Stimulated activated CD4-positive, alpha-beta T cell treated with anti-CD3 and anti-CD28 coated beads, Interleukin-4, amount 100 ng/mL, for 24 hours (primary cell): Measurements from ENCODE around the gene CDH23.

Source experiments
- DNase-seq: peaks from one replicate; pipeline ENCODE4 v3.0.0-alpha.2; 2020

CDH23 gene

DNA sequence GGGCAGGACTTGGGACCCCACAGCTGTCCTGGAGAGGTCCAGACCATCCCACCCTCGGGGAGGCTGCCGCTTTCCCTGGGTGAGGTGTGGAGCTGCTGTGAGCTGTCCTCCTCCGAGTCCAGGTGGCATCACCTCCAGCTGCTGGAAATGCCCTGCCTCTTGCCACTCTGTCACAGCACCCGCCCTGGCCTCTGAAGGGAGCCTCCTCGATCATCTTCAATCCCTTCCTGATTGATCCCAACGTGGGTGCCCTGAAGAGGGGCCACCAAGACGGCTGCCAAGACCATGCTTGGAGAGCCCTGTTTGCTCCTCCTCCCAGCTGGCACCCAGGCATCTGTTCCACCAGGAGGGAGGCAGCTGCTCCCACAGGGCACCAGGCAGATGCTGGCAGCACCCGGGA lies 318.3 kb downstream of the CDH23 start:
- DNase-seq = no peak

DNA sequence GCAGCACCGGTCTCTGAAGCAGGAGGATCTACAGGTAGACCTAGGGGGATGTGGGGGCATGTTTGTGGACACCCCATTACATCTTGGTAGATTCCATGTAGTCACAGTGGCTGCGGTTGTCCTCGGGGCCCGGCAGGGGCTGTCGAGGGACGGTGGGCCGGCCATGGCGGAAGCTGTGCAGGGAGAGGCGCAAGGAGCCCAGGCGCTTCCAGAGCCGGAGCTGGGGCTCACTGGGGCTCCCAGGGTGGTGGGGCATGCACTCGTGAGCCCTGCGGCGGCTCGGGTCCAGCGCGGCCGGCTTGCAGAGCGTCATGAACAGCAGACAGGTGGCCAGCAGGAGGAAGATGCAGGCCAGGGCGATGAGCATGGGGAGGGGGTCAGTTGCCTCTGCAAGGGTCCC lies 319.1 kb downstream of the CDH23 start:
- DNase-seq = no peak

DNA sequence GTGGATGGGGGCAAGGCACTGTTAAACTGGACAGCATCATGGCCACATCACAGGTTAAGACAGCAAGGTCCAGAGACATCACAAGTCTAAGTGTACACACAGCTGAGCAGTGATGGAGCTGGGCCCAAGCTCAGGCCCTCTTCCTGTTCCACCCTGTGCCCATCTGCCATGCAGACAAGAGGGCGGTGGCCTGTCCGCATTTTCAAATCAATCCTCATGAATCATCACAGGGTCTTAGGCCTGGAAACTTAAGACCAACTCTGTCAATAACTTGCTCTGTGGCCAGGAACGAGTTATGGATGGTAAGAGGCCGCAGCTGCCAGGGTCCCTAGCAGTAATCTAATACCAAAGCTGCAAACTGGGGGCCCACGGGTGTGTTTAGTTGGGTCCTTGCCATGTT lies 319.7 kb downstream of the CDH23 start:
- DNase-seq = no peak

DNA sequence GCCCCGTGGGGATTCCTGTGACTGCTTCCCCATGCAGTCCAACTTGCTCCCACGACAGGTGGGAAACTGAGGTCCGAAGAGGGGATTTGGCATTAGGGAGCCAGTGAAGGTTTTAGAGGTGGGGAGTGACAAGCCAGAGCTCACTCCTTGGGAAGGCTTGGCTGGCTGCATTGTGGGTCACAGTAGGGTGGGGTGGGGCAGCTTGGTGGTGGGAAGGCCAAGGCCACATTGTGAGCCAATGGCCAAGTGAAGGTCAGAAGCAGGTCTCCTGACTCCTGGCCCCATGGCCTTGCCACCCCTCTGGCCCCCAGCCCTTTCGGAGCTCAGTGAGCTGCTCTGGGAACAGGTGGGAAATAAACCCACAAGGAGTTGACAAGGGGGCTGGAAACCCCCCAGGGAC lies 320.3 kb downstream of the CDH23 start:
- DNase-seq = no peak

DNA sequence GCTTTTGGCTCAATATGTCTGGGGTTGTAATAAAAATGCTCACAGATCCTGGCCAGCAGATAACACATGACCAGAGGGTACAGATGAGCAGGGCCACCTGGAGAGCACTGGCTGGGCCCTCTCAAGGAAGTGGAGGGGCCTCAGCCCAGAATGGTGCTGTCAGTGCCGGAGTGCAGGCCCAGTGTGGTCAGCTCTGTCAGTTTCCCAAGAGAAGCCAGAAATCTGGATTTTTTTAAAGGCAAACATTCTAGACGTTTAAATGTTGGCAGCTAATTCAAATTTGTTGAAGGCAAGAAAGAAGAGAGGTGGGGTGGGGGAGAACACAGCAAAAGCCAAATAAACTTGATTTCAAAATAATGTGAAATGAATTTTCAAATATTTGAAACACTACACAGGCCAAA lies 320.8 kb downstream of the CDH23 start:
- no peak for DNase-seq

DNA sequence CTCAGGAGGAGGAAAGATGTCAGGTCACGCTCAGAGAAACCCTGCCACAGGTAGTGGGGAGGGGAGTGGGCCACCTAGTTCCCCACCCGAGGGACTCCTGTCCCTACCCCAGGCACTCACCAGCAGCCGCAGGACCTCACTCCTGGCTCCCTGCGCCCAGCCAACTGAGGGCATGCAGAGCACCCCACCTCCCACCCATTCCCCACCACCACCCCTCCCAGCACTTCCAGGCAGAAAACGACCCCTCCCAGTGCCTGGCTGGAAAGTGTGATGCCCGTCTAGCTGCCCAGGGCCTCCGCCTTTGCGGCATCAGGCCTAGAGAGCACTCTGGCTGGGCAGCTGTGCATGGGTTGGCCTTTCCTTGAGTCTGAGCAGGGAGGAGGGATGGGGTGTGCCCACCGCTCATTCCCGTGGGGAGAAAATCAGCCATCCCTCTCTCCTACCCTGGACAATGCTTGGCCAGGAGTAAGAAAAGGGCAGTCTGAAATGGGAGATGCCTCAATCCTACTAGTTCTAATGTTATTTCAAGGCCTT lies 321.5 kb downstream of the CDH23 start:
- DNase-seq = no peak

DNA sequence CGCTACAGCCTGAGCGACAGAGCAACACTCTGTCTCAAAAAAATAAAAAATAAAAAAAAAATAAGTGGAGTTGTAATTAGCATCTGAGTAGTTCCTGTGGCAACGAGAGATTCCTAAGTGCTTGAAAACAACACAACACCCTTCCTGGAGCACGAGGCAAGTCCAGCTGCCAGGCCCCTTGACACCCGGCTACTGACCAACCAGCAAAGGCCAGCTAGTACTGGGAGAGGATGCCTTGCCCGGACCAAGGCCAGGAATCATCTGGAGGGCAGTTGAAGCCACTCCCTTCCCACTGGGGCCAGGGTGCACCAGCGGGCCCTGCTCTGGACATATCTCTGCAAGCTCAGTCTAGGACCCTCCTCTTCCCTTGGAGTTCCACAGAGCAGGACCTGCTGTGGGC lies 322.3 kb downstream of the CDH23 start:
- no peak for DNase-seq

DNA sequence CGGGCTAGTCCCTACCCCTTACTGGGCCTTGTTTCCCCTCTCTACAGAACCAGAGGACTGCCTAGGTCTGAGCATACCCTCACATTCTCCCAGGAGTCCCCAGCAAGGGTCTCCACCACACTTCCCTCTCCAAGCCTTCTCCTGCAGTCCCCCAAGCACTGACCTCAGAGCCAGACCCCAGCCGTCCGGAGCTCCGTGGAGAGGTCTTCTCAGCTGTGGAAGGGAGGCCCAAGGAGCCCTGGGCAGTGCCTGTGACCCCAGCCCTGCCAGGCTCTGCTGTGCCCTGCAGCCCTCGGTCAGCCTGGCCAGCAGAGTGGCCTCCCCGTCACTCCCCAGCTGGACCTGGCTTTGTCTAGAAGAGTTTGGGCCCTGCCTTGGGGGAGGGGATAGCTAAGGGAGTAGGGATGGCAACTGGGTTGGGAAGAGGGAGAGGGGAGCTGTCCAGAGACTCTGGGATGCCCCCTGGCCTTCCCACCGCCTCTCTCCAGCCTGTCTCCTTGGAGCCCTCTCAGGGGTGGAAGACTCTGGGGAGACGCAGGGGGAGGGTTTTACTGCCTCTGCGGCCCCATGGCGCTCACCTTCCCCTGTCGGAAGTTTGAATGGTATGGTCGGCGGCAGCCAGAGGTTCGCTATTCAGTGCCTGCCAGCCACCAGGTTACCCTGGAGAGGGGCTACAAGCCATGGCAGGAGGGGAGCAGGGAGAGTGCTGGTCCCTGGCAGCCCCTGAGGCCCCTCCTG lies 322.9 kb downstream of the CDH23 start, which contains the start of gene C10orf105:
Gene C10orf105, minus strand, starts transcription at position 315 of the 738 bp plus-strand sequence. CDS start 3,441 bp downstream, outside the sequence.
- DNase-seq = no peak

DNA sequence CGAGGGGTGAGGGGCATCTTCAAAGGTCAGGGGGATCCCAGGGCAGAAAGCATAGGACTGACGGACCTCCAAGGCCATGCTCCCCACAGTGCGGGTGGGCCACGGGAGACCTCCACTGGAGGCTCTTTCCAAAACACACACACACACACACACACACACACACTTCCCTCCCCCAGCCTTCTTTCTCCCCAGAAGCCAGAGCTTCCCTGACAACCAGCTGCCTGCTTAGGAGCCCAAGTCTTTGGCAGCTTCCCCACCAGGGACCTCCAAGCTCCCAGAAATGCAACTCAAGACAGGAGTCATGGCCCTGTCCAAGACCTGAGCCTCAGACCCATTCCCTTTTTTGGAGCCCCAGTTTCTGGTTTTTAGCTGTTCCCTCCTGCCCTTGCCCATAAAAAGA lies 323.6 kb downstream of the CDH23 start:
- no peak for DNase-seq

DNA sequence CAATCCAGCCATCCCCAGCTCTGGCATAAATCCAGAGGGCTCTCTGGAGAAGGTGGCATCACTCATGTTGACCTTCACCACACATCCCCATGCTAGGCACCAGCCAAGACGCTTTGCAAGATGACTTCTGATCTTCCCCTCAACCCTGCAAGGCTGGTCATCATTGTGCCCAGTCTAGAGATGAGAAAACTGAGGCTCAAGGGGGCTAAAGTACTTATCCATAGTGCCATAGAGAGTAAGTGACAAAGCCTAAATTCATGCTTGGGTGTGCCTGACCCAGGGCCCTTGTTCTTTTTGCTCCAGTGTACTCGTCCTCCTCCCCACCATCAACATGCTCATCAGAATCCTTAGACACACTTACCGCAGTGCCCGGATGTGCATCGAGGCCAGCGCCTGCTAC lies 324.6 kb downstream of the CDH23 start:
- no peak for DNase-seq

DNA sequence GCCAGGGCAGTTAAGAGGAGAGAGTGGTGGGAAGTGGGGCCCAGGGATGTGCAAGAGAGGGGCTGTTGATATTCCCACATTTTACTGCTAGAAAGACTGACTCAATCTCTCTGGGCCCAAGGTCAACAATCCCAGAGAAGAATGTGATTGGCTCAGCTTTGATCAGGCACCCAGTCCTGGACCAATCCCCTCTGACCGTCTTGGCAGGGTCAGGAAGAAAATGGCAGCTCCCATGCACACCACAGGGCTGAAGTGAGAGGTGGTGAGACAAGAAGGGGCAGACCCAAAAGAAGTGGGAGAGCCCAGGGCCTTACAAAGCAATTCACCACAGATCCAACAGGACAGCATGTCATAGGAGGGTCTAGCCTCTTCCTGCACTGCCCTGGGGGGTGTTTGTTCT lies 326.1 kb downstream of the CDH23 start:
- no peak for DNase-seq

DNA sequence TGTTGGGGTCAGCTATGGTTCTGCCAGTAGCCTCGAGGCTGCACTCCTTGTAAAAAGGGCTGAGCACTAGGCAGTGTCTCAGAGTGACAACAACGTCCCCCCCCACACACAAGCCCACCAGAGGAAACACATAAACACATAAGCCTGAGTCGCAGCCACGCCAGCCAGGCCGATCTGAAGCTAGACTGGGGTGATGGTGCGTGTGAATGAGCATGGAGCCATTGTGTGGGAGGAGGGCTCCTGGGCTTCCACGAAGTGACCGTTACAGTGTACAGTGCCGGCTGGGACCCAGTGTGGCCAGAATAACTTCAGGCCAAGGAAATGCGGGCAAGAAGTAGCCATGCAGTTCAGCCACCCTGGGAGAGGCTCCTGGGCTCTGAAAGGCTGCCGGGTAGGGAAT lies 326.6 kb downstream of the CDH23 start:
- DNase-seq = no peak

DNA sequence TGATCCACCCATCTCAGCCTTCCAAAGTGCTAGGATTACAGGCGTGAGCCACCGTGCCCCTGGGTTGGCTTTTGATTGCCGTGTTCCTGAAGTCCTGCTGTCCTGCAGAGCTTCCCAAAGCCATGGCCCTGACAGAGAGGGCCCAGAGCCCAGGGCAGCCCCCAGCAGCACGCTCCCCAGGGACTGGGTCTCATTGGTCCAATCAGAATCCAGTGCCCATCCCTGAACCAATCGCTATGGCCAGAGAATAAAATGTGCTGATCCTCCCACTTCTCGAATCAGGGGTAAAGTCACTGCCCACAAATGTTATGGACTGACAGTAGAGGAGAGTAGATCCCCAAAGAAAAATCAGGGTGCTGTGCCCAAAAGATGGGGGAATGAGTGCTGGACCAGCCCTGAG lies 327.8 kb downstream of the CDH23 start:
- no peak for DNase-seq

DNA sequence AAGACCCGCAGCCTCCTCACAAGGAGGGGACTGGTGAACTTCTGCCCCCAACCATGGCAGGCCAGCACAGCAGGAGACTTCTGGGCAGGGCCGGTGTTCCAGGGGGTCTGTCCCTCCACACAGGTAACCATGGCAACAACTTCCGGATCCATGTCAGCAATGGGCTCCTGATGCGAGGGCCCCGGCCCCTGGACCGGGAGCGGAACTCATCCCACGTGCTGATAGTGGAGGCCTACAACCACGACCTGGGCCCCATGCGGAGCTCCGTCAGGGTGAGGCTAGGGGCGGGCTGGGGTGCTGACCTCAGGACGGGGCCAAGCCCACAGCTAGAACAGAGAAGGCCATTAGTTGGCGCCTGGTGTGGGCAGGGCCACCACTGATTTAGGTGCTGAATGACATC lies 328.5 kb downstream of the CDH23 start:
- no peak for DNase-seq

DNA sequence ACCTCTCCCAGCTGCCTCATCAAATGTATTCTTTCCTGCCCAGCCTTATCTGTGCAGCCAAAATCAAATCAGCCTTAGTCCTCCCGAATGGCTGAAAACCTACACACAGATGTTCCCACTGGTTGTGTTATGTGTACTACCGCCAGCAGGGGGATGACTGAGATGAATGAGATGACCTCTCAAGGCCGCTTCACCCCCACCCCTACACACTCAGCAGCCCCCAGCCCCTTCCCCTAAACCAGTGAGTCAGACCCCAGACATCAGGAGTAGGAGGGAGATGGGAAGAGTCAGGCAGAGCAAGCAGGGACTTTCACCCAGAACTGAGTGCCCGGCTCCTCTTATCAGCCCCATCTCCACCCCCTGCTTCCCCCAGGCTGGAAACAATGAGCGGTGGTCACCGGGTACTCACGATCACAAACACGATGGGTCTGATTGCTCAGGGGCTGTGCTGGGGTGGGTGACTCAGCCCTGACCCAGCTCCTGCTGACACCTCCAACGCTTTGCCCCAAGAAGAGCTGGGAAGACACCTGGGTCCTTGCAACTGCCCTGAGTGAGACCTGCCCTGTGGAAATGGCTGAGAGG lies 329.4 kb downstream of the CDH23 start:
- DNase-seq = peak; percentile 87

DNA sequence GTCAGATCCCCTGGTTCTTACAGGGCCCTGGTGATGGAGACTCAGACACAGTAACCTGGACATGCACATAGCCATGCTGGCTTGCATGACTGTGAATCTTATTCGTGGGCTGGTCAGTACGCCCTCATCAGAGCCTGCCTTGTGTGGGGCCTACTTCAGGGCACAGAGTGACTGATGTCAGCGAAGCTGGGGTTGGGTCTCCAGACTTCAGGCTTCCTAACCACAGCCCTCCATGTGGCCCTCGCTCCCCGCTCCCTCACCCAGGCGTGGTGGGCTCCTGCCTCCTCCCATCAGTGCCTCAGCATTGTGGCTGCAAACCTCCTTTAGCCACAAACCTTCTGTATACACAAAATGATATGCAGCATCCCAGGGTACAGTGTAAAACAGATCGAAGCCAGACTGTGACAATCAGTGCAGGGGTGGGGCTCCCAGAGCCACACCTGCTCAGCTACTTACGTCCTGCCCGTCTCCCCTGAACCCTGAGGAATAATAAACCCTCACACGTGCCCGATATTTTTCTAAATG lies 329.9 kb downstream of the CDH23 start:
- peak; percentile 71 for DNase-seq

DNA sequence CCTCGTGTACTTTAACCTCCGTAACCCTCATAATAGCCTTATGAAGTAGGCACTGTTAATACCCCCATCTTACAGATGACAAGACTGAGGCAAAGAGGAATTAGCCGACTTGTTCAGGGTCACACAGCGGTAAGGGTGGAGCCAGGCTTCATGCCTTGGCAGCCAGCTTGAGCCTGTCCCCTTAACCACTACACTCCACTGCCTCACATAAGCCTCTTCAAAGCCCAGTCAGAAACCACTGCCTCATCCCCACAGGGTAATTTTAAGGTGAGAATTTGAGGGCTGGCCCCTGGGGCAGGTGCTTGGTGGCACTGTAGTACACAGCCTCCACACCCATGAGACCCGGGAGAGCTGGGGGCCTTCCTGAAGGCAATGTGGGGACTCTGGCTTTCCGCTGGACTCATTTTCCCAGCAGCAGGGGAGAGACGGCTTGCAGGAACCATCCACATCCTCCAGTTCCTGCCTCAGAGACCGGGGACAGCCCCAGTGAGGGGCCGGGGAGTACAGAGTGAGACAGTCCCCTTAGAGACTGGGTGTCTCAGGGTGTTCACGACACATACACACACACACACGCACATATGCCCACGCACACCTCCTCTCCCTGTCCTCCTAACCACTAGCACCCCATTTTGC lies 330.5 kb downstream of the CDH23 start:
- peak; percentile 69 for DNase-seq

DNA sequence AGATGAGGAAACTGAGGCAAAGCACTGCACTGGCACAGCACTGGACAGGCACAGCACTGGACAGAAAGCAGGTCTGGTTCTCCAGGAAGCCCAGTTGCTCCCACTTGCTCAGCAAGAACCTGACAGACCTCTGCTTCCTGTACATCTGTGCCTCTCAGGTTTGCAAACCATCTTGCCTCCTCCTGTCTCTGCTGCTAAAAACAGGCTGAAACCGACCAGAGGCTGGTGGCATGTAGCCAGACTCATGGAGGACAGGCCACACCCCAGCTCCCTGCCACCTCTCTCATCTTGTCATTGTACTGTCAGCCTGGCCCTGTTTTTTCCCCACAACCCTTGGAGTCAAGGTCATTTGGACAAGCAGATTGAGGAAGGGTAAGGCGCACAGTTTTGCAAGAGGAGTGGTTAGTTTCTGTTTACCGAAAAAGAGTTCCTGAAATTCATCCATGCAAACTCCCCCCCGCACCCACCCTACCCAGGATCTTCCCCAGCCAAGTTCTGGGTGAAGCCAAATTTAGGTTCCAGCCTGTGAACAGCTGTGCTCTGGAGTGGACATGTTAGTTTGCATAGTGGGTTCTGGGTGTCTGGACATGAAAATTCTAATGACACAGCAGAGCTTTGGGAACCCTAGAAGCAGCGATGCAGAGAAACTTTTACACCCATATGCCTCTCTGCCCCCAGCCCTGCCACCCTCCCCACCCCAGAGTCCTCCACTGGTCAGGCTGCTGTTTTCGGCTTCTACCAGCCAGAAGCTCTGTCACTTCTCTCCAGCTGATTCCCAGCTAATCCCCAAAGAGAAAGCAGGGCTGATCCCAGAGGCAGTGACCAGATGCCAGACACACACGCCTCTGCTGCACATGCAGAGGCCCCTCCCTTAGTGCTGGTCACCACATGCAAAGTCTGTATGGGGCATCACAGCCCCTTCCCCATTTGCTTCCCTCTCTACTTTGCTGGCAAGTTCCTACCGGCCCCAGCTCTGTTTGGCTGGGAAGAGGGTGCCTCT lies 331.3 kb downstream of the CDH23 start:
- DNase-seq = peak; percentile 66

DNA sequence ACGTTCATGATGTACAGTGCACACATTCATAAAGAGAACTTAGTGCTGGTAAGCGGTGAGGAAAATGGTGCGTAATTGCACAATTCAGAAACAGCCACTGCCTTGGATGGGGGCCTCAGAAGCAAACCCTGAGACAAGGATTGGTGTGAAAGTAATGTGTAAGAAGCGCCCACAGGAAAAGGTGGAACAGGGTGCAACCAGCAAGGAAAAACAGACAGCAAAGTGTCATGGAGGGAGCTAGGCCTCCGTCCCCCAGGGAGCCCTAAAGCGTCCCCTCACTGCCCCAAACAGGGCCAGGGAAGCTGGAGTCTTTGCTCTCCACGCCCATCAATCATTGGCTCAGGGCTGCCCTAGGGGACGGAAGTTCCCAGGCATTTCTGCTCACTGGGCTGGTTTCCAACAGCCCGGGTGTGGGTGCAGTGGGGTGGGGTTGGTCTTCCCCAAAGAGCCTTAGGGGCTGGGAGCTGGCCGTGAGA lies 332.5 kb downstream of the CDH23 start:
- DNase-seq = no peak

DNA sequence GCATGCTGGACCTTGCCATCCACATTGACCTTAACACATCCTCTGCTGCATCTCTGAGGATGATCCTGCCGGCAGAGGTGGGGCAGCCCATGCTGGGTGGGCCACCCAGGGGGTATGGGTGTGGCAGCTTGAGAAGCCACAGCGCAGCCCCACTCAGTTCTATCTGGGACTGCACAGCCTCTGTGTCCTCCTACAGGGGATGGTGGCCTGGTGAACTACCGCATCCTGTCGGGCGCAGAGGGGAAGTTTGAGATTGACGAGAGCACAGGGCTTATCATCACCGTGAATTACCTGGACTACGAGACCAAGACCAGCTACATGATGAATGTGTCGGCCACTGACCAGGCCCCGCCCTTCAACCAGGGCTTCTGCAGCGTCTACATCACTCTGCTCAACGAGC lies 335.1 kb downstream of the CDH23 start:
- no peak for DNase-seq

DNA sequence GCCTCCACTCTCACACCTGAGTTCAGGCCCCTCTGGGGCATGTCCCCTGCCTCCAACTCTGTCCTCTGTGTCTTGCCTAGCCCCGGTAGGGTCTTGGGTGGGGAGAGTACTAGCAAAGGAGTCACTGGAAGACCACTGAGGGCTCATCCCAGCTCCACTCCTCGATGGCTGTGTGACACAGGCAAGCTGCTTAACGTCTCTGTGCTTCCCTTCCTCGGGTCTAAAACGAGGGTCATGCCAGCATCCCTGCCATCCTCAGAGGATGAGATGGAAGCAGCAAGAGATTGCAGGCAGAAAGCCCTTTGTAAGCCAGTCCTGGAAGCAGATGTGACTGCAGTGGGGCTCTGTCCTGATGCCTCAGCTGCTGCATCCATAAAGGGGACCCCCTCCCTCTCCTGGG lies 338.1 kb downstream of the CDH23 start:
- no peak for DNase-seq
